Caki2 (cell line): Measurements from ENCODE around the gene TMEM14B. TPM values are rescaled to one million over a fixed set of nuclear protein-coding genes. Genes with fewer than 3 reads are reported as not detected.
"Not testable (repeated sequence)": the region's sequence is repeated elsewhere in the genome, so short reads cannot be mapped to it uniquely, and the experiment has no call there.

Source experiments
- DNase-seq: peaks from one replicate; pipeline ENCODE4 v3.0.0-alpha.2; 2015; ENCODE audit warnings: low read depth
- in situ Hi-C: cut with HindIII; loops from 2 replicates; pipeline ENCODE4 v1.10.0; 2016; ENCODE audit warnings: low sequenced_read_pairs, low pct_unique_long_range_greater_than_20kb, mixed read lengths
- total RNA-seq: library from RNA; depleted of rRNA; stranded (reverse); fragments of >200 nt; shearing (Covaris generic); gene quantifications from 2 replicates; pipeline ENCODE4 v1.2.3, GENCODE V29; 2014; ENCODE audit warnings: low replicate concordance

TMEM14B gene
- total RNA-seq, 1 experiment from 2014 or later = 323 TPM

DNA sequence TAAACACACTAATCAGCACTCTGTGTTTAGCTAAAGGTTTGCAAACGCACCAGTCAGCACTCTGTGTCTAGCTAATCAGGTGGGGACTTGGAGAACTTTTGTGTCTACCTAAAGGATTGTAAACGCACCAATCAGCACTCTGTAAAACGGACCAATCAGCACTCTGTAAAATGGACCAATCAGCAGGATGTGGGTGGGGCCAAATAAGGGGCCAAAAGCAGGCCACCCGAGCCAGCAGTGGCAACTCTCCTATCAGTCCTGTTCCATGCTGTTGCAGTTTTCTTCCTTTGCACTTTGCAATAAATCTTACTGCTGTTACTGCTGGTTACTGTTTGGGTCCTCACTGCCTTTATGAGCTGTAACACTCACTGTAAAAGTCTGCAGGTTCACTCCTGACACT lies 6.0 kb upstream of the TMEM14B start:
- DNase-seq, in situ Hi-C loops: not testable (repeated sequence)

DNA sequence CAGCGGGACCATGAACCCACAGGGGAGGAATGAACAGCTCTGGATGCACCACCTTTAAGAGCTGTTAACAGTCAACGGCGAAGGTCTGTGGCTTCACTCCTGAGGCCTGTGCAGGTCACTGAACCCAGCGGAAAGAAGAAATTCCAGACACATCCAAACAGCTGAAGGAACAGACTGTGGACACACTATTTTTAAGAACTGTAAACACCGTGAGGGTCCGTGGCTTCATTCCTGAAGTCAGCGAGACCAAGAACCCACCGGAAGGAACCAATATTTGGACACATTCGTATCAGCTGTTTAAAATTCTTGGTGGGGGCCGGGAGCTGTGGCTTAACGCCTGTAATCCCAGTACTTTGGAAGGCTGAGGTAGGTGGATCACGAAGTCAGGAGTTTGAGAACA lies 5.4 kb upstream of the TMEM14B start:
- DNase-seq = no peak
- in situ Hi-C loops = no loop called here

DNA sequence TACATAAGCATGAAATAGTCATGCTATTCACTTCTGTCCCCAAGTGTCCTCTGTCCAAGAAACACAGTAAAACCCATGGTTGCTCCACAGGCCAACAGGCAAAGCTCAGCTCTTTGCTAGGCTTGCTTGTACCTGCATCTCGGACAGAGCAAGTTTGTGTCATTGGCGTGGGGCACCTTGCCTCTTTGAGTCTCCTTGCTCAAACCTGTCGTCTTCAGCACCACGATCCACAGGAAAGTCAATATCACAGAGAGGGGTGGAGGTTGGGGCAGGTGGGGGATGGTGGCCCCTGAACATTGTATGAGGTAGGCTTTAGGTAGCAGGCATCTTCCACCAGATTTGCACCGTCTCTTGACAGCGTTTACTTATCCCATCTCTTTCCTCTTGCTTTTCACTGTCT lies 4.1 kb upstream of the TMEM14B start:
- no peak for DNase-seq
- in situ Hi-C loops = no loop called here

DNA sequence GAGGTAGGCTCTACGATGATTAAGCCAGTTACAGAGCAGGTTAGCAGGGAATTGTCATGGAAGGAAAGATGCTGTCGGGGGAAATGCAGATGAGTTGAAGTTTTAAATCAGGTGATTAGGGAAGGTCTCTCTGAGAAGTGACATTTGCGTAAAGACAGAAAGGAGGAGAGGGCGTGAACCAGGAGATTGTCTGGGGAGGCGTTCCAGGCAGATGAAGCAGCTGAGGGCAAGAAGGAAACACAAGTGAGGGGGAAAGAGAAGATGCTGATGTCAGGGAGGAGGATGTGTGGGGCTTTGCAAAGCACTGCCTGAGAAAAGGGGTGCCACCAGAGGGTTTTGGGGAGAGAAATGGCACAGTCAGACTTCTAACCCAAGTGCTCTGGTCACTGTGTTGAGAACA lies 2.5 kb upstream of the TMEM14B start:
- DNase-seq = no peak
- in situ Hi-C loops = no loop called here

- in situ Hi-C loops = no loop called here
- no peak for DNase-seq
These were observed 722 bp upstream of the TMEM14B start for GRCh38 chr6:10746915-10747250.

DNA sequence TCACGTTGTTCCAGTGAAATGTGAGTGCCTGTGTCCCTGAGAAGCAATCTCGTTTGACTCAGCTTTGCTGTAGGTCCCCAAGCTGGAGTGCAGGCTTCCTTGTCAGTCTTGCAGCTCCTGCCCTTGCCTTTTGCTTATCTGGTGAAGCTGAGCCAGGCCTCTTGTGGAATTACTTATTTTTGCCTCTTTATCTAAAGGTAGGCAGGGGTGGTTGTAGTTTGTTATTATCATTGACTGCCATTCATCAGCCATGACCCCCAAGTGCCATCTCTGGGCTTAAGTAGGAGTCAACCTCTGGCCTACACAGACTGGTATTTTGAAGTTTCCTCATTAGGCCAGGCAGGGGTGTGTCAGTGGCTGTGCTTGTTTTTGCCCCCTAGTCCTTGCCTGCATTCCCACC lies 2.1 kb downstream of the TMEM14B start:
- in situ Hi-C loops = no loop called here
- DNase-seq = no peak

- in situ Hi-C loops, DNase-seq: not testable (repeated sequence)
These were observed 3.0 kb downstream of the TMEM14B start for GRCh38 chr6:10750568-10750967.

GRCh38 chr6:10751757-10752156 lies 4.2 kb downstream of the TMEM14B start:
- in situ Hi-C loops, DNase-seq: not testable (repeated sequence)

DNA sequence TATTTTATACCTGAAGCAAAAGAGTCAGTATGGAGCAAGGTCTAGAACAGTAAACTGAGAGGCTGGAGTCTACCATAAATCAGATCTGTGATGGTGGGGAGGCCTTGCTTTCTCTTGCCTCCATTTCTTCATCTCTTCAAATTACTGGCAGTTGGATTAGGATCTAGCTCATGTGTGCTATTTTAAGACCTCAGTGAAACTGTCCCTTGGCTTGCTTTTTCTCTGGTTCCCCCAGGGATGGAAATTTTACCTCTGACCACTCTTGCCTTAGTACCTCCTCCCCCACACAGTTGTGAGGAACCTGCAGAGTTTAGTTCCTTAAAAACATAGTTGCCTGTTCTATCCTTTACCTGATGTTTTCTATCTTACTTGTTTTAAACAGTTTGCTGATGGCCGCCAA lies 8.5 kb downstream of the TMEM14B start:
- DNase-seq = no peak
- in situ Hi-C loops = no loop called here

DNA sequence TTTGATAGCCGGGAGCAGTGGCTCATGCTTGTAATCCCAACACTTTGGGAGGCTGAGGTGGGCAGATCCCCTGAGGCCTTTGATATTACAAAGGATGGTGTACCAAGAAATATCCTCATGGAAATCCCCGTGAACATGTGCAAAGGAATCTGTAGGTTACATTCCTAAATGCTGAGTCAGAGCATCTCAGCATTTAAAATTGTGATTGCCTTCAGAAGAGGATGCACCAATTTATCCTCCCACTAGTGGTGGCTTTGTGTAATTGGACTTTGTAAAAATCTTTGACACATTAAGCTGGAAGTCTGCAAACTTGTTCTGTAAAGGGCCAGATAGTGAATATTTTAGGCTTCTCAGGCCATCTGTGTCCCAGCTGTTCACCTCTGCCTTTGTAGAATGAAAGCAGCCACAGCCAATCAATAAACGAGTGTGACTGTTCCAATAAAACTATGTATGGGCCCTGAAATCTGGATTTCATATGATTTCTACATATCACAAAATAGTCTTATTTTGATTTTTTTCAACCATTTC lies 11.8 kb downstream of the TMEM14B start:
- peak; percentile 93 for DNase-seq
- in situ Hi-C loops = no loop called here

- DNase-seq = peak; percentile 92
- in situ Hi-C loops = no loop called here
These were observed 12.3 kb downstream of the TMEM14B start for GRCh38 chr6:10759884-10760329.

DNA sequence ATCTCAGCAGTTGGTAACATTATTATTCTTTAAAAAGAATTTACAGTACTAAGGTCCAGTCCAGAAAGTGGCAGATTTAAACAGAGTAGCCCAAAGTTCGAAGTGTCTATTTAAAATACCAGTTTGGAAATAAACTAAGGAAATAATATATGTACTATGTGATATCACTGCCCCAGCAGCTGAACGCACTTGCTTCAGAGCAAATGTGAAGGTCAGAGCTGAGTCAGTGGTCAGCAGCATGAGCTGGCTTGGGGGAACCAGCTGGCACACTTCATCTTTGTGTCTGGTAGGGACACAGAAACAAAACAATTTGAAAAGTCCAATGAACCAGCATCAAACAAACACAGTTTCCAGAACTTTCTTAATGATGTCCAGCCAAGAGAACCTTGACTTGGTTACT lies 15.4 kb downstream of the TMEM14B start:
- DNase-seq = no peak
- in situ Hi-C loops = no loop called here

- no peak for DNase-seq
- in situ Hi-C loops = no loop called here
These were observed 21.8 kb downstream of the TMEM14B start for GRCh38 chr6:10769419-10769818.

- in situ Hi-C loops = no loop called here
These were observed 23.8 kb downstream of the TMEM14B start for GRCh38 chr6:10771371-10771894.

DNA sequence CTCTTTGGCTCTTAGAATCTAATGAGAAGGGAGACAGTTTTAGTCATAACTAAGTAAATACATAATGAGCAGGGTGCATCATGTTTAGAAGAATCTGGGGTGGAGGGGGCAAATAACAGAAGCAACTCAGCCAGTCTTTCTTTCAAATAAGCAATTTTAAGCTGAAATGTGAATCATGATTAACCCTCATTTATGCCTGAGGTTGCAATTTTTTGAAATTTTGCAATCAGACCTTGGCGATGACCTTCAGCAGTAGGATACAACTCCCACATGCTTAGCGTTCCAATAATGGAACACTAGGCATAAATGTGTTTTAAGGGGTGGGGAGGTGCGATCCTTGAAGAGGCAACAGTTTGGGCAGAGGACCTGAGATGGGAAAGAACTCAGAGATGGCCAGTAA lies 30.6 kb downstream of the TMEM14B start:
- in situ Hi-C loops = no loop called here
- no peak for DNase-seq

More at GRCh38 chr6:10771371-10771894, 23.8 kb downstream of the TMEM14B start:
- no peak for DNase-seq

DNA sequence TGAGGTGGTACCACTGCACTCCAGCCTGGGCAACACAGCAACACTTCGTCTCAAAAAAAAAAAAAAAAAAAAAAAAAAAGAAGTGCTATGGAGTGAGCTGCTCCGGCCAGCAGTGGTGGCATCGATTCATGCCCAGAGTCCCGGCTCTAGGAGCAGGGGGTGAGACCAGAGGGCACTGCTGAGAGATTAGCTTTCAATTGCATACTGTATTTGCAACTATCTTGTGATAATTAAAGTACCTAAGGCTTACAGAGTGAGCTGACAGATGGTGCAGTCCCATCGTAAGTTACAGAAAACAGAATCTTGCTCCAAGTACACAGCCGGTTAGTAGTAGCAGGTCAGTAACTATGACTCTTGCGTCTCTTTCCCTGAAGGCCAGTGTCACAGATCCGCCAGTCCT lies 31.5 kb downstream of the TMEM14B start:
- DNase-seq = no peak
- in situ Hi-C loops = no loop called here

- in situ Hi-C loops = no loop called here
- no peak for DNase-seq
These were observed 44.1 kb downstream of the TMEM14B start for GRCh38 chr6:10791673-10792072.

DNA sequence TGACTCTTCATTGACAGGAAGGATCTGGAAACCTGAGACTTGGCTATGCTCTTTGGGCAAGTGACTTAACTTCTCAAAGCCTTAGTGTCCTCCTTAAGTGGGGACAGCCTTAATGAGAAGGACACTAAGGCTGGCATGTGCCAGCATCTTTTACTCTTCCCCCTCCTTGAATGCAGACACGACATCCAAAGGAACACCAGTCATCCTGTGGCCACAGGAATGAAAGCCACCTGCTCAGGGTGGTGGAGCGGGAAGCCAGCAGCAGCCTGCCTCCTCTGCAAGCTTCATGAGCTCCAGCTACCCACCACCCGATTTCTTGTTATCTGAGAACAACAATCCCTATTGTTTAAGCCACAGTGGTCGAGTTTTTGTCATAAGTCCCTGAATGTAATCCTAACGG lies 44.5 kb downstream of the TMEM14B start:
- in situ Hi-C loops = no loop called here
- DNase-seq = no peak

DNA sequence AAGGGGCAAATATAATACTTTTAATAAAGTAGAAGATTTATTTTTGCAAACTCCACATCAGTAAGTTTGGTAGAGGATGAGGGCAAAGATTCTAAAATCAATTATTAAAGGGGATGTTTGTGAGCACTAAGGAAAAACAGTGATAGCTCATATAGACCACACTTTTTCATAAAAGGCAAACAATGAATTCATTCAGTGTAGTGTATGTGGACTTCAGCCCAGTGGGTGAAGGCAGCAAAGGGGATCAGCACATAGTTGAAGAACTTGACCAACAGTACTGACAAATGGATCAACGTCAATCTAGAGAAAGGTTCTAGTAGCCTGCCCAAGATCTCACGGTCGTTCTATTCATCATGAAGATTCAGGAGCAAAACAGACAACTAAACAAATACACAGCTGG lies 45.4 kb downstream of the TMEM14B start:
- in situ Hi-C loops = no loop called here
- DNase-seq = no peak

DNA sequence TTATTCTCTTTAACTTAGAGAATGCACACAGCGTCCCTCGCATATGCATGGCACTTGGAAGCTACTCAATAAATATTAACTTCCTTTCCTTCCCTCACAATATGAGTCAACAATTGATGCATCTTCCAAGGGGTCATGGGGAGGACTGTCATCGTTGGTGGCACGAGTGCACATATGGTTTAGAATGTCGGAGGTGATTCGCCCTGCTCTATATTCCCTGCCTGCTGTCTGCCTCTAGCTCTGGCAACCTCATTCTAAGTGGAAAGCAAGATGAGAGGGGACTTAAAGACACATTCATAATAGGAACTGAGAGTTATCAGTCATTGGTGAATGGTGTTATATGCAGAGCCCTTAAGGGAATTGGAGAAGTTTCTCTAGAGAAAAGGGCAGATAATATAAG lies 46.1 kb downstream of the TMEM14B start:
- no peak for DNase-seq
- in situ Hi-C loops = no loop called here

DNA sequence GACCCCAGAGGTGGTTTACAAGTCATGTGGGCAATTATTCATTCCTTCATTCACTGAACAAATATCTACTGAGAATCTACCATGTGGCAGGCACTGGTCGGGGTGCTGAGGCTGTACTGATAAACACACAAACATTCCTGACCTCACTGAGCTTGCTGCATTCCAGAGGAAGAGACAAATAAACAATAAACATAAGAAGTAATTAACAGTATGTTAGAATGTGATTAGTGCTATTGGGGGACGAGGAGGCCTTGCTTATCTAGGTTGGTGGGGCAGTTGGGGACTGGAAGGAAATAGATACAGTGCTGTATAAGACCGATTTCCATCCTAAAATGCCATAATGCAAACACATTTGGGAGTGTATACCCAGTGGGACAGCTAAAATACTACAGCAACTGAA lies 46.6 kb downstream of the TMEM14B start:
- in situ Hi-C loops = no loop called here
- no peak for DNase-seq
